ENCODE measurements around the gene FARSA.
A peak's percentile ranks its signal among the peaks of the same experiment; 100 is the strongest.
"Not testable (repeated sequence)": the region's sequence is repeated elsewhere in the genome, so short reads cannot be mapped to it uniquely, and the experiment has no call there.

FARSA gene

DNA sequence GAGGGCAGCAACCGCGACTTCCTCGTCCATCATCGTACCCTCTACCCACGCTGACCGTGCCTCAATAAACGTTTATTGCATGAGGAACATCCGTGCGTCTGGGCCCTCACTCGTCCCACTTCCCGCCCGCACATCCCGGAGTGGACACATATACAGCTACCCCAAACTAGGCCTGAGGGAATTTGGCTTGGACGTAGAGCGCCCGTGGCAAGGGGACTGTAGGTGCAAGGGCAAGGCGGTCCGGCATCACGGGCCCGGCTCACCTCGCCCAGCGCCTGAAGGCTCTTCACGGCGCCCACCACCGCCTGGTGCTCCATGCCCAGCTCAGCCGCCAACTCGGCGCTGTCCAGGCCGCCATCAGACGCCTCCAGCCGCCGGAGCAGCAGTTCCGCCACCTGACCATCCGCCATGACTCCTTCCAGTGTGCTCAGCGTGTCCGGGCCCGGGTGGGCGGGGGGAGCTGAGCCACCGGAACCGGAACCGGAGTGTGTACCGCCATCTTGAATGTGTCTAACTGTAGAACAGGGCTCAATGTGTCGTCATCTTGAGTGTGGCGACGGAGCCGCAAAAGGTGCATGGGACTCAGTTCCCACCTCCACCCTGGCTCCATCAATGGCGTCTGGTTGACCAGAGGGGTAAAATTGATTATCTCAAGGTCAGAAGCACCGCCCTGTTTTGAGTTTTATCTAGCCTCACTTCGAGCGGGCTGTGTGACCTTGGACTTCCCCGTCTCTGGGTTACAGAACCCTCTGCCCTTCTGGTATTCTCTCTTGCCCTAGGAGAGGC, at the start of gene FARSA:
Gene FARSA (minus strand): TSS at position 425 of the 786 bp plus-strand sequence. CDS start 15 bp downstream, at position 410.
- peak; percentile 89 for DNase-seq

DNA sequence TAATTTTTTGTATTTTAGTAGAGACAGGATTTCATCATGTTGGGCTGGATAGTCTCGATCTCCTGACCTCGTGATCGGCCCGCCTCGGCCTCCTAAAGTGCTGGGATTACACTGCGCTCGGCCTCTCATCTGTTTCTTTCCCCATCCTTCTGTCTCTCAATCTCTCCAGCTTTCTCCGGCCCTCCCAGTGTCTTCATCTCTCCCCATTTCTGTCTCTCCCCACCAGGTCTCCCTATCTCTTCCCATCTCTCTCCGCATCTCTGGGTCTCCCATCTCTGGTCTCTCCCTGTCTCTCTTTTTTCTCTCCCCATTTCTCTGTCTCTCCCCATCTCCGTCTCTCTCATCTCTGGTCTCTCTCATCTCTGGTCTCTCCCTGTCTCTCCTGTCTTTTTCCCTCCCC, 49.6 kb upstream of the FARSA start:
- no peak for DNase-seq

DNA sequence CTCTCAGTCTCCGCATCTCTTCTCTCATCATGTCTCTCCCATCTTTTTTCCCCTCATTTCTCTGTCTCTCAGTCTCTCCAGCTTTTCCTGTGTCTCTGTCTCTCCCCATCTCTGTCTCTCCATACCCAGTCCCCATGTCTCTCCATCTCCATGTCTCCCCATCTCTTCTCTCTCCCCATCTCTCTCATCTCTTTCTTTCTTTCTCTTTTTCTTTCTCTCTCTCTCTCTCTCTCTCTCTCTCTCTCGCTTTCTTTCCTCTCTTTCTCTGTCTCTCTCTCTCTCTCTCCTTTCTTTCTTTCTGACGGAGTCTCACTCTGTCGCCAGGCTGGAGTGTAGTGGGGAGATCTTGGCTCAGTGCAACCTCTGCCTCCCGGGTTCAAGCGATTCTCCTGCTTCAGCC, 49.1 kb upstream of the FARSA start:
- DNase-seq: no peak

DNA sequence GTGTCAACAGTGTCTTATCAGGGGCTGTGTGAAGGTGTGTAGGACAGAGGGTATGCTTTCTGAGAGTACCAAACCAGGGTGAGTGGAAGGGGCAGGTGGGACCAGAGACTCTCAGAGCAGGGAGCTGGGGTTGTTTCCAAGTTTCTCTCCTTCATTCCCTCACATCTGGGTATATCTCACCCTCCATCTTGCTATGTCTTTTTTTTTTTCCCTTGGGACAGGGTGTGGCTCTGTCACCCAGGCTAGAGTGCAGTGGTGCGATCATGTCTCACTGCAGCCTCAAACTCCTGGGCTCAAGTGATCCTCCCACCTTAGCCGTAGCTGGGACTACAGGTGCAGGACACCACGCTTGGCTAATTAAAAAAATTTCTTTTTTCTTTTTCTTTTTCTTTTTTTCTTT, 46.5 kb upstream of the FARSA start:
- no peak for DNase-seq

DNA sequence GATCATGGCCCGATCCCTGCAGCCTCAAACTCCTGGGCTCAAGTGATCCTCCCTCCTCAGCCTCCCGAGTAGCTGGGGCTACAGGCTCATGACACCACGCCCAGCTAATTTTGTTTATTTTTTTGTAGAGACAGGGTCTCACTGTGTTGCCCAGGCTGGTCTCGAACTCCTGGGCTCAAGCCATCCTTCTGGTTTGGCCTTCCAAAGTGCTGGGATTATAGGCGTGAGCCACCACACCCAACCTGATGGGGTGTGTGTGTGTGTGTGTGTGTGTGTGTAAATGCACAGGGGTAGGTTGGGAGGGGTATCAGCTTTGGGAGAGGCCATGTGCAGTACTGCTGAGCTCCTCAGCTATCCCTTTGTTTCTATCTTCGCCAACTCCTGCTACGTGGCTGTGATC, 42.6 kb upstream of the FARSA start:
- not testable (repeated sequence) for DNase-seq

DNA sequence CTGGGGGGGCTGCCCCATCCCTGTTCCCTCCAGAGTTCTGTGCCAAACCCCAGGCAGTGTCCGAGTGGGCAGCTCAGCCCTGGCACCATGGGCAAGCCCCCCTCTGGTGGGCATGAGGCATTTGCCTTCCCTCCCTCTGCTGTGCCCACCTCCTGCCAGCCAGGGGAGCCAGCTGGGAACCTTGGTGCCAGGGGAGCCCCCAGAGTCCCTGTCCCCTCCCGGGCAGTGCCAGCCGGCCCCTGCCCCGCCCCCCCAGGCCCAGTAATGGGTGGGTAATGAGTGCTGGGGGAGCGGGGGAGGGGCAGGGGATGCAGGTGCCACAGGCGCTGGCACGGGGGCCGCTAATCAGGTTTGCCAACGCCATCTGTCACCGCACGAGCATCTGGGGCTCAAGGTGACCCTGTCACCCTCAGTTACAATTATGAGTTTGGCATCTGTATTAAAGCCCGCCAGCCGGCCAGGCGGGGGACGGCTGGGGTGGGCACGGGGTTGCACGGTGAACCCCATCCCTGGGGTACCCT, 41.8 kb upstream of the FARSA start:
- DNase-seq: no peak

DNA sequence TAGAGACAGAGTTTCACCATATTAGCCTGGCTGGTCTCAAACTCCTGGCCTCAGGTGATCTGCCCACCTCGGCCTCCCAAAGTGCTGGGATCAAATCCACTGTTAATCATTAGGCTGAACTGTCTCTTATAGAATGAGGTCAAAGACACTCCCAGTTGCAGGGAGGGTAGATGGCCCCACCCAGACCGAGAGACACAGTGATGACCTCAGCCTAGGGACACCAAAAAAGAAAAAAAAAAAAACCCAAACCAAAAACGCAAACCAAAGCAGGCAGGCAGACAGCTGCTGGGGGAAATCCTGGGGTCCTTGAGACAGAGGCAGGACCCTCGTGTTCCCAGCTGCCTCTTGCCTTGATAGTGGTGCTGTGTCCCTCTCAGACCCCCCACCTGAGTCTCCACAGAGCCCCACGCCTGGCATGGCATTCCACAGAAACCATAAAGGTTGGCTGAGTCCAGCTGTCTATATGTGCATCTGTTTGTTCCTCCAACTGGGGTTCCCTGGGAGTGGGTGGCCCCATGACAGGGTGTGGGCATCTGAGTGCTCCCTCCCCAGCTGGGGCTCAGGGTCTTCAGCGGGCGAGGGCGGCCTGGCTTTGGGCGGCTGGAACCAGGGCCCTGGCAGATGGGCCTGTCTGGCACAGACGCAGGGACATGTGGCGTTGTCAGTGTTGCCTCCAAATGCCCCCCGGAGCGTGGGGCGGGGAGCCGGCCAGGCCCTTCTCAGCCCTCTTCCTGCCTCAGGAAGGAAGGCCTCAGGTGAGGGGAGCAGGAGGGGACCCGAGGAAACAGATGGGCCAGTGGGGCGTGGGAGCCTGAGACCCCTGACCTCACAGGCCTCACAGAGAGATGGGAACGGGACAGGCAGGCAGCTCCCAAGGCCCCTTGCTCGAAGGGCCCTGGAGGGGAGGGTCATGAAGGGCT, 41.0 kb upstream of the FARSA start:
- DNase-seq: no peak

DNA sequence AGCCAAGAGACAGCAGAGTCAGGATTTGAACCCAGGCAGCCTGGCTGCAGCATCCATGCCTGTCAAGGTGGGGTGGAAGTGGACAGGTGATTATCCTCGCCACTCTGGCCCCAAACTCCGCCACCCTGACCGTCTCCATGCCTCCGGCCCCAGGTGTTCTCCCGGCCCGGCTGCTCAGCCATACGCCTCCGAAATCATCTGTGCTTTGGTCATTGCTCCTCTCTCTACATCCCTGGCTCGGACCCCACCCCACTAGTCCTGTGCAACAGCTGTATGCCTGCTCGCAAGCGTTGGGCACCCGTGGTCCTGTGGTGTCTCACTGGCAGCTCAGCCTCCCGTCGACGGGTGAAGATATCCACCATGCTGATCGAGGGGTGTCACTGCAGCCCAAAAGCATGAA, 39.7 kb upstream of the FARSA start:
- DNase-seq: no peak

DNA sequence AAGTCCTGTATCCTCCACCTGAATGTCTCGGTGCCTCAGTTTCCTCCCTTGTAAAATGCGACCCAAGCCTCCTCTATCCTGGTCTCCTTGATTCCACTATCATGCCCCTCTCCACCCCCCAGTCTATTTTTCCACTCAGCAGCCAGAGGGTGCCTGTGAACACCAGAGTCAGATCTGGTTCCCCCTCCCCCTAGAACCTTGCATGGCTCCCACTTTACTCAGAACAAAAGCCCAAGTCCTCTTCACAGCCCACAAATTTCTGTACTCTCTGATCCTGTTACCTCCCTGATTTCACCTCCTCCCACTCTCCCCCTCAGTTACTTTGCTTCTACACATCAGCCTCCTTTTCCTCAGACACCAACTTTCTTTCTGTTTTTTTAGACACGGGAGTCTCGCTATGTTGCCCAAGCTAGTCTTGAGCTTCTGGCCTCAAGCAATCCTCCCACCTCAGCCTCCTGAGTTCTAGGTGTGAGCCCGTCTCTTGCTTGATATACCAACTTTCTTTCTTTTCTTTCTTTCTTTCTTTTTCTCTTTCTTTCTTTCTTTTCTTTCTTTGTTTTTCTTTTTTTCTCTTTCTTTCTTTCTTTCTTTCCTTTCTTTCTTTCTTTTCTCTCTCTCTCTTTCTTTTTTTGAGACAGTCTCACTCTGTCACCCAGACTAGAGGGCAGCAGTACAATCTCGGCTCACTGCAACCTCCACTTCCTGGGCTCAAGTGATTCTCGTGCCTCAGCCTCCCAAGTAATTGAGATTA, 36.7 kb upstream of the FARSA start:
- no peak for DNase-seq

DNA sequence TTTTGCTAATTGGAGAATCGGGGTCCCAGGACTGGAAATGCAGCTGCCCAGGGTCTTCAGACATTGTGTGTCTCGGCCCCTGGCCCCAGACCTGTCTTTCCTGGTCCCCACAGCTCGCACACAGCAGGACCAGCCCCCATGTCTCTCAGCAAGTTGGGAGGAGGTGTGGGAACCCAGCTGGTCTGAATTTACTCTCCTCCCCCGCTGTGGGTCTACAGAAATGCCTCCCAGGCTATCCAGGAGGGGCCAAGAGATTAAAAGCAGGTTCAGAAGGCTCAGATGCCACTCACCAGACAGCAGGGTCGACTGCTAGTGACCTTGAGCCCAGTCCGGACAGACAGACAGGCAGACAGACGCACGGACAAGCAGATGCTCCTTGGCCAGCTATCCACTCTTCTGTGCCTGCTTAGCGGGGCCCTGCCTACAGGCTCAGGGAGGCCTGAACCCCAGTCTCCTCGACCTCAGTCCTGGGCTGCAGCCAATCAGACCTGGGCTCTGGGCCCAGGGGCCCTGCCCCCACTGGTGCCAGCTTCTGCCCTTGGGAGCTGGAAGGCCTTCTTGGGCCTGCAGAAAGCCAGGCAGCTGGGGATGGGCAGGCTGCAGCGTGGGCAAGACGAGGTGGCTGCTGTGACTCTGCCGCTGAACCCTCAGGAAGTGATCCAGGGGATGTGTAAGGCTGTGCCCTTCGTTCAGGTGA, 35.9 kb upstream of the FARSA start, which contains the start of gene DAND5:
Gene DAND5 (plus strand): TSS at position 285 of the 697 bp plus-strand sequence. CDS start 85 bp downstream, at position 370.
- no peak for DNase-seq

DNA sequence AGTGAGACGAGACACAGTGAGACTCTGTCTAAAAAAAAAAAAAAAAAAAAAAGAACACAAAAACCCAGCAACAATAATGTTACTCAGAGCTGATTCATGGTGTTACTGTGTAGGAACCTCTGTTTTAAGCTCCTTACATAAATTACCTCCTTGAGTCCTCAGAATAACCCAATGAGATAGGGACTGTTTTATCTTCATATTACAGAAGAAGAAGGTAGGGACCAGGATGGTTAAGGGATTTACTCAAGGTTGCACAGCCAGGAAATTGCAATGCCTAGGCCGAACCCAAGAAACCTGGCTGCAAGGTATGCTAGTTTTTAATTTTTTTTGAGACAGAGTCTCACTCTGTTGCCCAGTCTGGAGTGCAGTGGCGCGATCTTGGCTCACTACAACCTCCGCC, 34.4 kb upstream of the FARSA start:
- DNase-seq: peak; percentile 56

DNA sequence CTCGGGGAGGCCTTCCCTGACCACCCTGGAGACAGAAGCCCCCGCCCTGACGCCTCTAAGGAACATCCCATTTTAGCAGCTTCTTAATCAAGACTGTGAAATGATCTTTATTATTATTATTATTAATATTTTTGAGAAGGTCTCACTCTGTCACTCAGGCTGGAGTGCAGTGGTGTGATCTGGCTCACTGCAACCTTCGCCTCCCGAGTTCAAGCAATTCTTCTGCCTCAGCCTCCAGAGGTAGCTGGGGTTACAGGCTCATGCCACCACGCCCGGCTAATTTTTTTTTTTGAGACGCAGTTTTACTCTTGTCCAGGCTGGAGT, 32.3 kb upstream of the FARSA start:
- no peak for DNase-seq

DNA sequence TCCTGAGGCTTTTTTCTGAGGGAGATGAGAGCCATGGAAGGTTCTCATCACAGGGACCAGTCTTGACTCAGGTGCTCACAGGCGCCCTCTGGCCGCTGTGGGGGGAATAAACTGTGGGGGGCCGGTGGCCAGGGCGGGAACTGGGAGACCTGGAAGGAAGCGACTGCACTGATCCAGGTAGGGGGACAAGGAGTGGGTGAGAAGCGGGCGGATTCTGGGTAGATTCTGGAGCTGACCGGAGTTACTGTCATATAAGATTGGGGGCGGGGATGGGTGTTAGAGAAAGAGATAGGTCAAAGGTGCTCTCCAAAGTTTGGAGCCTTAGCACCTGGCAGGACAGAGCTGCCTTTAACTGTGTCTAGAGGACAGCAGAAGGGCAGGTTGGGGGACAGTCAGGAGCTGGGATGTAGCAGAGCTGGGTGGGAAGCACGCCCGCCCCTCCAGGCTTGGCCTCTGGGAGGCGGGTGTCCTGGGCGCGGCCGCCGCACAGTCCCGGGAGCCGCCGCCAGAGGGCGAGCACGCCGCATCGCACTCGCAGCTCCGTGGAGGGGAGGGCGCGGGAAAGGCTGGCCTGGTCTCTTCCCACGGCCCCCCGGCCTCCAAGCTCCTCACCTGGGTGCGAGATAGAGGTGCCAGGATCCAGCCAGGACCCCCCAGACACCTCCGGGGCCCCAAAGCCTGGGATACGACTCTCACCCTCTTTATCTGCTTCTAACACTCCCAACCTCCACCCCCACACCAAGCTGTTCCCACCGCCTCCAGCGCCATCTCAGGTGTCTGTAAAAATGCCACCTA, 31.7 kb upstream of the FARSA start:
- DNase-seq: peak; percentile 60

DNA sequence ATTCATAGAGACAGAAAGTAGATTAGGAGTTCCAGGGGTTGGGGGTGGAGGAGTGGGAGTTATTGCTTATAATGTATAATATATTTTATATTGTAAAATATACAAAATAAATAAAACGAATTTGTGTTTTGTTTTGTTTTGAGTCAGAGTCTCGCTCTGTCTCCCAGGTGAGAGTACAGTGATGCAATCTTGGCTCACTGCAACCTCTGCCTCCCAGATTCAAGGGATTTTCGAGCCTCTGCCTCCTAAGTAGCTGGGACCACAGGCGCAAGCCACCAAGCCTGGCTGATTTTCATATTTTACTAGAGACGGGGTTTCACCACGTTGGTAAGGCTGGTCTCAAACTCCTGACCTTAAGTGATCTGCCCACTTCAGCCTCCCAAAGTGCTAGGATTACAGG, 26.0 kb upstream of the FARSA start:
- no peak for DNase-seq

DNA sequence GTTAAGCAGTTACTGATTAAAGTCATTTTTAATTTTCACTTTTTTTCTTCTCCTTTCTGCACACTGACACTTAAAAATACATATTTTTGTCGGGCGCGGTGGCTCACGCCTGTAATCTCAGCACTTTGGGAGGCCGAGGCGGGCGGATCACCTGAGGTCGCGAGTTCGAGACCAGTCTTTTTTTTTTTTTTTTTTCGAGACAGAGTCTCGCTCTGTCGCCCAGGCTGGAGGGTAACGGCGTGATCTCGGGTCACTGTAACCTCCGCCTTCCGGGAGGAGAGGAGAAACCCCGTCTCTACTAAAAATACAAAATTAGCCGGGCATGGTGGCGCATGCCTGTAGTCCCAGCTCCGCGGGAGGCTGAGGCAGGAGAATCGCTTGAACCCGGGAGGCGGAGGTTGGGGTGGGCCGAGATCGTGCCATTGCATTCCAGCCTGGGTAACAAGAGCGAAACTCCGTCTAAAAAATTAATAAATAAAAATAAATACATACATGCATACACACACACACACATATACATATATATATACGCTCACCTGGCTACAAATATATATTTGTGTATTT, 24.0 kb upstream of the FARSA start:
- DNase-seq: not testable (repeated sequence)

DNA sequence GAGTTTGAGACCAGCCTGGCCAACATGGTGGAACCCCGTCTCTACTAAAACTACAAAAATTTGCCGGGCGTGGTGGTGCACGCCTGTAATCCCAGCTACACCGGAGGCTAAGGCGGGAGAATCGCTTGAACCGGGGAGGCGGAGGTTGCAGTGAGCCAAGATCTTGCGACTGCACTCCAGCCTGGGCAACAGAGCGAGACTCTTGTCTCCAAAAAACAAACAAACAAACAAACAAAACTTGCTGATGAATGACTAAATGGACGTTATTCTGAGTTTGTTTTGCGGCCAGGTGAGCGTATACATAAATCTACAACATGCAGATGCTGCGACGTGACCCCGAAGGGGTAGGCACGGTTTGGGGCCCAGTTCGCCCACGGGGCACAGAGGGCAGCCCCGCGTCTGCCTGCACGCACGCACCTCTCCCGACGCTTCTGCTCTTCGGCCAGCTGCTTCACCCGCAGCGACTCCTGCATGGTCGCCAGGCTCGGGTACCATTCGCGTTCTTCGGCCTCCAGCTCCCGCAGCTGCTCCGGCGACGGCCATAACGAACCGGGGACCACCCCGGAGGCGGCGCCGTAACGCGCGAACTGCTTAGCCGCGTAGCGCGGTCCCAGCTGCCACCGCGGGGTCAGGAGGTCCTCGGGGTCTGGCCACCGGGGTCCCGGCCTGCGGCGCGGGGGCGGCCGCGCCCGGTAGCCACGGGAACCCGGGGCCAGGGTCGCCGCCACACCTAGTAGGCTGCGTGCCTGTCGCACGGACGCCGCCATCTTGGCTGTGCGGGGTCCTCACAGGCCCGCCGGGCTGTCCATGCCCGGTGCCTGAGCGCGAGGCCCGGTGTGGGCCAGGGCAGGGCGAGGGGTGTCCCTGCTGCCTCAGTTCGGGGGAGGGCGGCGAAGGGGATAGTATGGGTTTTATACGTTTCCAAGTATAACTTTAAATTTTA, 23.2 kb upstream of the FARSA start, which contains the start of gene GADD45GIP1:
Gene GADD45GIP1 (minus strand): TSS at position 778 of the 943 bp plus-strand sequence. CDS start 11 bp downstream, at position 767.
- DNase-seq: peak; percentile 71

DNA sequence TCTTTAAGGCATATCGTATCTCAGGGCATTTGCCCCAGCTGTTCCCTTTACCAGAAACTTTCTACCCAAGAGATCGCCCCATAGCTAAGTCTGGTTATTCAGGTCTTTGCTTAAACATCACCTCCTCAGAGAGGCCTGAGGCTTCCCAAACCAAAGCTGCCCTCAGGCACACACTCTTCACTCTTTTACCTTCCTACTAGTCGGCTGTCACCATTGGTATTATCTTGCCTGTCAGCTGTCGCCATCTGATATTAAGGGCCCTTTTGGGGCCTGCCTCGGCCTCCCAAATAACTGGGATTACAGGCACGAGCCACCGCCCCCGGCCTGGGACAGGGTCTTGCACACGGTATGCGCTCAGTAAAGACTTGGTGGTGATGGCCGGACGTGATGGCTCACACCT, 22.5 kb upstream of the FARSA start:
- no peak for DNase-seq

DNA sequence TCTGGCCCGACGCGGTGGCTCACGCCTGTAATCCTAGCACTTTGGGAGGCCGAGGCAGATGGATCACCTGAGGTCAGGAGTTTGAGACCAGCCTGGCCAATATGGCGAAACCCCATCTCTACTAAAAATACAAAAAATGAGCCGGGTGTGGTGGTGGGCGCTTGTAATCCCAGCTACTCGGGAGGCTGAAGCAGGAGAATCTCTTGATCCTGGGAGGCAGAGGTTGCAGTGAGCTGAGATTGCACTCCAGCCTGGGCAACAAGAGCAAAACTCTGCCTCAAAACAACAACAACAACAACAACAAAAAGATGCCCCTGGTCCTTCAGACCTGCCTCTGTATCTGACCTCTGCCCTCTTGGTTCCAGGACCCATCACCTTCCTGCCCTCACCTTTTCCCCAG, 22.1 kb upstream of the FARSA start:
- not testable (repeated sequence) for DNase-seq

DNA sequence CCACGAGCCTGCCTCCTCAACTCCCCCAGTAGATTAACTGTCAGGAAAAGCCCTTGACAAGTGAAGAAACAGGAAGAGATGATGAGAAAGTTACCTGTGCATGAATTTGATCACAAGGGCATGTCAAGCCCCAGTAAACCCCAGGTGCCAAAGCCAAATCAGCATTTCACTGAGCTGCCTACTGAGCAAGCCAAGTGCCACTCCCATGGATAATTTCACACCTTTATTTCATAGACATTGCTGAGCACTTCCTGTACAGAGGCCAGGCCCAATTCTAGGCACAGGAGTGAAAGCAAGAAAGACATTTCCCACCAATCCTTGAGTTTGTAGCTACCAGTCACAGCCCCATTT, 21.1 kb upstream of the FARSA start:
- no peak for DNase-seq

Measured in HCEC 1CT (cell line).